Activated CD4-positive, alpha-beta T cell treated with anti-CD3 and anti-CD28 coated beads, Interleukin-10, Interleukin-2, amounts not matched to agents 100 ng/mL and 50 ng/mL, durations not matched to agents 16 hours and 8 hours (primary cell): Measurements from ENCODE around the gene ITLN1.

ENCODE experiments used
- DNase-seq: peaks from one replicate; pipeline ENCODE4 v3.0.0-alpha.2; 2020

ITLN1 gene

GRCh38 chr1:160853014-160853413 lies 32.0 kb downstream of the ITLN1 start:
- no peak for DNase-seq

- DNase-seq, result no peak
These were observed 34.0 kb downstream of the ITLN1 start for GRCh38 chr1:160850993-160851392.

- DNase-seq, result no peak
These were observed 34.4 kb downstream of the ITLN1 start for GRCh38 chr1:160850541-160850940.

GRCh38 chr1:160846281-160846680 lies 38.7 kb downstream of the ITLN1 start:
- no peak for DNase-seq

GRCh38 chr1:160844447-160845232 lies 40.3 kb downstream of the ITLN1 start:
- peak; percentile 16 for DNase-seq

GRCh38 chr1:160841079-160841478 lies 43.9 kb downstream of the ITLN1 start:
- DNase-seq, result no peak

GRCh38 chr1:160839746-160840145 lies 45.2 kb downstream of the ITLN1 start:
- DNase-seq, result no peak

- peak; percentile 30 for DNase-seq
These were observed 46.1 kb downstream of the ITLN1 start for GRCh38 chr1:160838888-160839287.

- DNase-seq, result peak; percentile 95
These were observed 47.3 kb downstream of the ITLN1 start for GRCh38 chr1:160837558-160838205.

GRCh38 chr1:160836981-160837557 lies 47.9 kb downstream of the ITLN1 start:
- peak; percentile 14 for DNase-seq

GRCh38 chr1:160836561-160836960 lies 48.4 kb downstream of the ITLN1 start:
- peak; percentile 5 for DNase-seq

GRCh38 chr1:160835751-160836150 lies 49.2 kb downstream of the ITLN1 start:
- no peak for DNase-seq

GRCh38 chr1:160834945-160835565 lies 49.9 kb downstream of the ITLN1 start:
- DNase-seq, result peak; percentile 73

- DNase-seq, result peak; percentile 82
These were observed 54.4 kb downstream of the ITLN1 start for GRCh38 chr1:160830321-160831153.

- no peak for DNase-seq
These were observed 55.2 kb downstream of the ITLN1 start for GRCh38 chr1:160829766-160830165.

GRCh38 chr1:160827418-160827817 lies 57.6 kb downstream of the ITLN1 start:
- DNase-seq, result no peak

GRCh38 chr1:160826546-160826945 lies 58.4 kb downstream of the ITLN1 start:
- no peak for DNase-seq
